Lung (tissue), 12 donors: Measurements from ENCODE around the gene SET. TPM values are rescaled to one million over a fixed set of nuclear protein-coding genes. Genes with fewer than 3 reads are reported as not detected.

ENCODE experiments used
- ATAC-seq: fragments of 200-7000 bp; cut with Tn5 transposase; one replicate; pipeline ENCODE4 v1.9.1; 2020; ENCODE audit warnings: moderate number of reproducible peaks; ENCODE audit not compliant: insufficient read depth, low FRiP score
- DNase-seq, 3 donors: peaks; one replicate each; pipeline ENCODE4 v3.0.0-alpha.2; 2013 to 2017
- H3K27ac ChIP-seq, 2 donors: one replicate each; pipeline ENCODE4 v1.5.1; 2013; ENCODE audit warnings: mild to moderate bottlenecking in 2 of 2, moderate library complexity in 2 of 2, control low read depth in 1 of 2, inconsistent platforms in 1 of 2, low read depth in 1 of 2, low read length in 1 of 2
- H3K27me3 ChIP-seq, 3 donors: one replicate each; pipeline ENCODE4 v1.5.1; 2013; ENCODE audit warnings: low read length in 2 of 3; ENCODE audit not compliant: control insufficient read depth in 3 of 3, insufficient read depth in 3 of 3
- H3K36me3 ChIP-seq, 4 donors: one replicate each; pipeline ENCODE4 v1.5.1; 2013; ENCODE audit warnings: low read length in 4 of 4, mild to moderate bottlenecking in 1 of 4, moderate library complexity in 1 of 4; ENCODE audit not compliant: control insufficient read depth in 4 of 4, insufficient read depth in 4 of 4
- H3K4me1 ChIP-seq, 5 donors: one replicate each; pipeline ENCODE4 v1.5.1; 2013; ENCODE audit warnings: low read length in 5 of 5, mild to moderate bottlenecking in 2 of 5, moderate library complexity in 1 of 5; ENCODE audit not compliant: control insufficient read depth in 5 of 5, insufficient read depth in 5 of 5
- H3K4me3 ChIP-seq: one replicate; pipeline ENCODE4 v1.5.1; 2013; ENCODE audit warnings: mild to moderate bottlenecking, control low read depth, moderate library complexity
- H3K9ac ChIP-seq, 2 donors: one replicate each; pipeline ENCODE4 v1.5.1; 2013; ENCODE audit warnings: low read length in 2 of 2, control low read depth in 1 of 2; ENCODE audit not compliant: insufficient read depth in 1 of 2
- H3K9me3 ChIP-seq, 4 donors: one replicate each; pipeline ENCODE4 v1.5.1; 2013; ENCODE audit warnings: low read length in 3 of 4, mild to moderate bottlenecking in 1 of 4, moderate library complexity in 1 of 4; ENCODE audit not compliant: control insufficient read depth in 4 of 4, insufficient read depth in 3 of 4
- WGBS, 2 donors: extraction: QIAGEN DNeasy Blood & Tissue Kit; methylation state at CpG; one replicate each; pipeline ENCODE4 v1.1.7; 2013; 5-methylcytosine and 5-hydroxymethylcytosine counted together
- polyA plus RNA-seq, 2 donors: library from polyadenylated mRNA; stranded (reverse); fragments of 200-250 nt; gene quantifications; one replicate each; pipeline ENCODE4 v1.2.1, GENCODE V29; 2013
- total RNA-seq, 2 donors: library from RNA; depleted of rRNA in 1 of 2; stranded (reverse); fragments of >200 nt in 1 of 2; gene quantifications; one replicate each; pipeline ENCODE4 v1.2.1, GENCODE V29; 2014 to 2021
- TF ChIP-seq, protein P1 (sequence below): IDR thresholded peaks from 2 replicates; pipeline ENCODE4 v1.5.1; 2012; ENCODE audit warnings: mild to moderate bottlenecking; ENCODE audit errors: control extremely low read depth, extremely low read depth
- donor health status: control.
- donor health status: control.
- donor health status: Bipolar disorder and iron deficiency.
- donor health status: healthy.
- donor health status: DM: yes; HTN: yes; CAD: no.

Gene SET
- total and polyA plus RNA-seq, 4 donors, result 98.0 to 364 (median 189) TPM

- Histone ChIP-seq H3K9me3 (no peaks in the 10 kb centered on the region), H3K27ac (no peak overlapping the region), H3K4me1 (peaks cover 0 to 5% (median 0%) of the 10 kb centered on the region in 5 donors), H3K27me3 (no peaks in the 10 kb centered on the region), H3K4me3 (no peak overlapping the region), H3K36me3 (peaks cover 0 to 15% (median 2%) of the 10 kb centered on the region in 4 donors), H3K9ac (no peak overlapping the region)
- DNase-seq (no peak), ATAC-seq (no peak)
- 93 to 94% methylated on average over 30 of the region's 30 CpGs for WGBS, 2 donors
- TF ChIP-seq, protein P1, sequence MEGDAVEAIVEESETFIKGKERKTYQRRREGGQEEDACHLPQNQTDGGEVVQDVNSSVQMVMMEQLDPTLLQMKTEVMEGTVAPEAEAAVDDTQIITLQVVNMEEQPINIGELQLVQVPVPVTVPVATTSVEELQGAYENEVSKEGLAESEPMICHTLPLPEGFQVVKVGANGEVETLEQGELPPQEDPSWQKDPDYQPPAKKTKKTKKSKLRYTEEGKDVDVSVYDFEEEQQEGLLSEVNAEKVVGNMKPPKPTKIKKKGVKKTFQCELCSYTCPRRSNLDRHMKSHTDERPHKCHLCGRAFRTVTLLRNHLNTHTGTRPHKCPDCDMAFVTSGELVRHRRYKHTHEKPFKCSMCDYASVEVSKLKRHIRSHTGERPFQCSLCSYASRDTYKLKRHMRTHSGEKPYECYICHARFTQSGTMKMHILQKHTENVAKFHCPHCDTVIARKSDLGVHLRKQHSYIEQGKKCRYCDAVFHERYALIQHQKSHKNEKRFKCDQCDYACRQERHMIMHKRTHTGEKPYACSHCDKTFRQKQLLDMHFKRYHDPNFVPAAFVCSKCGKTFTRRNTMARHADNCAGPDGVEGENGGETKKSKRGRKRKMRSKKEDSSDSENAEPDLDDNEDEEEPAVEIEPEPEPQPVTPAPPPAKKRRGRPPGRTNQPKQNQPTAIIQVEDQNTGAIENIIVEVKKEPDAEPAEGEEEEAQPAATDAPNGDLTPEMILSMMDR, result no peak
Observed at GRCh38 chr9:128719919-128720605, 31.0 kb downstream of the SET start.

- Histone ChIP-seq H3K27ac (no peak overlapping the region), H3K9me3 (no peaks in the 10 kb centered on the region), H3K4me1 (peaks cover 0 to 5% (median 0%) of the 10 kb centered on the region in 5 donors), H3K4me3 (no peak overlapping the region), H3K27me3 (no peaks in the 10 kb centered on the region), H3K9ac (no peak overlapping the region), H3K36me3 (peaks cover 0 to 15% (median 2%) of the 10 kb centered on the region in 4 donors)
- WGBS, 2 donors, result 93% methylated on average over 22 of the region's 22 CpGs
- ATAC-seq (no peak), DNase-seq (no peak)
- TF ChIP-seq, protein P1, result no peak
Observed at GRCh38 chr9:128720841-128721486, 31.9 kb downstream of the SET start.

GRCh38 chr9:128721487-128722010, 32.5 kb downstream of the SET start:
- no peak for ATAC-seq
- Histone ChIP-seq H3K36me3 (peaks cover 0 to 15% (median 2%) of the 10 kb centered on the region in 4 donors), H3K27ac (no peak overlapping the region), H3K9me3 (no peaks in the 10 kb centered on the region), H3K4me3 (no peak overlapping the region), H3K27me3 (no peaks in the 10 kb centered on the region), H3K4me1 (peaks cover 0 to 5% (median 0%) of the 10 kb centered on the region in 5 donors), H3K9ac (no peak overlapping the region)
- DNase-seq, result no peak
- TF ChIP-seq, protein P1, result no peak
- WGBS, 2 donors, result 94 to 95% methylated on average over 18 of the region's 18 CpGs
